Neural cell (in vitro differentiated cells): ENCODE measurements around the gene UBR7.

Experiments used
- EP300 ChIP-seq: fragments of 450-650 bp; conservative IDR thresholded peaks from 2 replicates; pipeline ENCODE4 v1.6.1; 2014; ENCODE audit warnings: antibody characterized with exemption, mild to moderate bottlenecking, moderate library complexity; ENCODE audit not compliant: poor library complexity, severe bottlenecking
- POLR2AphosphoS5 ChIP-seq: IDR thresholded peaks from 2 replicates; pipeline ENCODE4 v1.6.1; 2012

DNA sequence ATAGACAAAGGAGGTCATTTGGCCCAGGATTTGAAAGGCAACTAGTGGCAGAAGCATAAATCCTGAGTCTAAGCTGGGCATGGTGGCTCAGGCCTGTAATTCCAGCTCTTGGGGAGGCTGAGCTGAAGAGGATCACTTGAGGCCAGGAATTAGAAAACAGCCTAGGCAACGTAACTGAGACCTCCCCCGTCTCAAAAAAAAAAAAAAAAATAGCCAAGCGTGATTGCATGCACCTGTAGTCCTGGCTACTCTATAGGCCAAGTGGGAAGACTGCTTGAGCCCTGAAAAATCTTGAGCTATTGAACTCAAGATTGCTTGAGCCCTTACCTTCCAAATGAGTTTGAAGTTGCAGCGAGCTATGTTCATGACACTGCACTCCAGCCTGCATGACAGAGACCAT, 8.0 kb upstream of the UBR7 start:
- TF ChIP-seq EP300 (no peak), POLR2AphosphoS5 (no peak)
